Activated naive CD8-positive, alpha-beta T cell (primary cell): ENCODE measurements around the gene DNALI1.

Source experiments
- H3K27ac Mint-ChIP-seq: one replicate; pipeline ENCODE4 v1.8.0; 2021; ENCODE audit warnings: mixed read lengths
- H3K27me3 Mint-ChIP-seq: one replicate; pipeline ENCODE4 v1.8.0; 2021; ENCODE audit warnings: mixed read lengths
- H3K36me3 Mint-ChIP-seq: one replicate; pipeline ENCODE4 v1.8.0; 2021; ENCODE audit warnings: mixed read lengths
- H3K4me1 Mint-ChIP-seq: one replicate; pipeline ENCODE4 v1.8.0; 2021; ENCODE audit warnings: low read depth, mixed read lengths
- H3K4me3 Mint-ChIP-seq: one replicate; pipeline ENCODE4 v1.8.0; 2021; ENCODE audit warnings: mild to moderate bottlenecking, mixed read lengths
- H3K9me3 Mint-ChIP-seq: one replicate; pipeline ENCODE4 v1.8.0; 2021; ENCODE audit warnings: low read depth, mixed read lengths

DNALI1 gene

DNA sequence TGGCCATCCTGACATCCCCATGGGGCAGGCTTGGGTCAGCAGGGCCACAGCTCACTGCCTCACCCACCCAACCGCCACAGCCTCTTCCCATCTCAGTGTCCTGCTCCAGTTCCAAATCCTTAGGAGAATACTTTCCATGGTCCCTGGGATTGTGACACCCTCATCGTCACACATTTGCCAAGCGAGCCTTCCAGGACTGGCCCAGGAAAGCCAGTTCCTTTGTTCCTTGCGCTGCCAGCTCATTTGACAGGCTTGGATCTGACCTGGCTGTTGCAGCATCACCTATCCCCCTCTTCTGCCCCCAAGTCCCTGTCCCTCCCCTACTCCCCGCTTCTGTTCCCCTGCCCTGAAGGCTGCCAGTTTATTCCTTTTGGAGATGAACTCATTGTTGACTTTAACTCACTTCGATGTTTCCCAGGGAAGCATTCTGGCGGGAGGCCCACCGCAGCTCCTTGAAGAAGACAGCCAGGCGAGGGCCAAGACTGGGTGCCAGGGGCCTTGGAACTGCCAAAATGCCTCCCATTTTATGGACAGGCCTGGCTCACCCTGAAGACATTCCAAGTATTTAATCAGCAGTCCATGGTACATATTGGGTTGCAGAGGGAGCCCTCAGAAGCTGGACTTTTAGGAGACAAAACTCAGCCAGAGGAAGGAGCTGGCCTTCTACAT, 49.2 kb downstream of the DNALI1 start:
- Mint-ChIP-seq H3K4me1 (peaks cover 2% of the 10 kb centered on the region), H3K27ac (no peak overlapping the region)

DNA sequence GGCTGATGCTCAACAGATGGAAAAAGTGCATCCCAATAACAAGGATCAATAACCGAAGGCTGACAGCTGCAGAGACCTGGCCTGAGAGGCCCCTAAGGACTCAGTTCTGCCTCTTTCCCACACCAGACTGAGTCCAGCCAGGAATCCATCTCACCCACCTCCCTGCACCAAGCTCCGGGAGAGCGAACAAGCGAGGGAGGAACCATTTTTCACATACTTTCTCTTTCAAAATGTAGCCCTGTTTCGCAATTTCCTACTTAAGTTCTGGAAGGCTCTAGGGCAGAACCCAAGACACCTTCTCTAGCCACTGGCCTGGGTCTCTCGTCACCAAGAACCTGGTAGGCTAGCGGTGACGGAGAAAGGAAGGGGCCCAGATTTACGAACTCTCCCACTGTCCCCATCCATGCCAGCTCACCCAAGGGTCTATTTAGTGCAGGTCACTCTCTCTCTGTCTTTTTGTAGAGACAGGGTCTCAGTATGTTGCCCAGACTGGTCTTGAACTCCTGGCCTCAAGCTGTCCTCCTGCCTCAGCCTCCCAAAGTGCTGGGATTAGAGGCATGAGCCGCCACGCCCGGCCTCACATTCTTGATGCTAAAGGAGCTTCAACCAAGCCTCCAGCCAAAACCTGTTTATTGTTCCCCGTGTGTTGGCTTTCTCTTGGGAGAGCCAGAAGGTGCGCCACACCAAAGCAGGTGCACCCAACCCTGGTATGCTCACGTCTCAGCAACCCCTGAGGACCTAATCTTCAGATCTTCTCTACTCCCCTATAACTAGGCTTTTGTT, 49.9 kb downstream of the DNALI1 start:
- Mint-ChIP-seq H3K4me1 (peaks cover 2% of the 10 kb centered on the region), H3K4me3 (no peak overlapping the region), H3K9me3 (no peaks in the 10 kb centered on the region), H3K36me3 (no peaks in the 10 kb centered on the region), H3K27me3 (peaks cover 4% of the 10 kb centered on the region), H3K27ac (no peak overlapping the region)

More for the DNA sequence above, 49.2 kb downstream of the DNALI1 start:
- no peaks in the 10 kb centered on the region for H3K36me3 Mint-ChIP-seq
- H3K9me3 Mint-ChIP-seq: no peaks in the 10 kb centered on the region
- peaks cover 4% of the 10 kb centered on the region for H3K27me3 Mint-ChIP-seq
- no peak overlapping the region for H3K4me3 Mint-ChIP-seq

DNA sequence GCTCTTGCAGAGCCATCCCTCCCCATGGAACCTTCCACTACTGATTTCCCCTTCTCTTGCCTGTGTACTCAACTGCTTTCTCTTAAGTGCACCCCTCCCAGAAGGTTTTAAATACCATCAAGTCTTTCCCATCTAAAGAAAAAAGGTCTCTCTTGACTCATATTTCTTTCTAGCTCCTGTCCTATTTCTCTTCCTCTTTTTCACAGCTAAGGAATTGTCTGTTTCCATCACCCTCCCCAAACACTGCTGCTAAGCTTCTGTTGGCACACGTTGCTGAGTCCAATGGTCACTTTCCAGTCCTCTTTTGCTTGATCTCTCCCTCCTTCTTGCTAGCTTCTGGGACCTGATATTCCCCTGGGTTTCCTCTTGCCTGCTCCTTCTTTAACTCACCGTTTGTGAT, 52.3 kb downstream of the DNALI1 start:
- Mint-ChIP-seq H3K4me3 (no peak overlapping the region), H3K27ac (no peak overlapping the region), H3K9me3 (no peaks in the 10 kb centered on the region), H3K36me3 (no peaks in the 10 kb centered on the region), H3K4me1 (no peaks in the 10 kb centered on the region), H3K27me3 (peaks cover 2% of the 10 kb centered on the region)

DNA sequence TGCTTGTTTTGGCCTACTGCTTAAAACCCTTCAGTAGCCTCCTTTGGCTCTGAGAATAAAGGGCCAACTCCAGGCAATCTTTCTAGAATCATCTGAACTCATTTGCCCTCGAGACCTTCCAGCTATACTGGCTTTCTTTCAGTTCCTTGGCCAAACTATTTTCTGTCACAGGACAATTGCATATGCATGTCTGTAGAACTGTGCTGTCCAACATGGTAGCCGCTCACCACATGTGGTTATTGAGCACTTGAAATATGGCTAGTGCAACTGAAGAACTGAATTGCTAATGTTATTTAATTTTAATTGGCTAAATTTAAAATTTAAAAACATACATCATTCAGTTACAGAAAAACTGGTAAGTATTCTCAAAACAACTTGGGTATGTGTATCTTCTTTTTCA, 53.3 kb downstream of the DNALI1 start:
- H3K27ac Mint-ChIP-seq: no peak overlapping the region
- no peaks in the 10 kb centered on the region for H3K9me3 Mint-ChIP-seq
- no peak overlapping the region for H3K4me3 Mint-ChIP-seq
- no peaks in the 10 kb centered on the region for H3K4me1 Mint-ChIP-seq
- H3K36me3 Mint-ChIP-seq: no peaks in the 10 kb centered on the region
- H3K27me3 Mint-ChIP-seq: peaks cover 2% of the 10 kb centered on the region

DNA sequence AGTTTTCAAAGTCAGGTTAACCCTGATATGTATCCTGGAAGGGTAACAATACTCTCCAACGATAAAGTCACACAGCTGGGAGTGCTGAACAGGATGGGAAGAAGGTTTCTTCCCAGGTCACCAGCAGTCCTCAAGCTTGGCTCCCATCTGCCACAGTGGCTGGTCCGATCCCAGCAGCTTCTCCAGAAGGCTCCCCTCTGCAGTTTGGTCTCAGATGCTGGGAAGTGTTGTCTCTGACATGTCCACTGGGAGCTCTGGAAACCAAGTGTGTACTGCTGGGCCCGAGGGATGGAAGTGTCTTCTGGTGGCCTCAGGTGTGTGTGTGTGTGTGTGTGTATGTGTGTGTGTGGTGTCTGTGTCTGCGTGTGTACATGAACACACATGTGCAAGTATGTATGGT, 55.4 kb downstream of the DNALI1 start:
- peaks cover 10% of the 10 kb centered on the region for H3K27me3 Mint-ChIP-seq
- H3K4me1 Mint-ChIP-seq: no peaks in the 10 kb centered on the region
- H3K27ac Mint-ChIP-seq: no peak overlapping the region
- H3K9me3 Mint-ChIP-seq: no peaks in the 10 kb centered on the region
- H3K36me3 Mint-ChIP-seq: no peaks in the 10 kb centered on the region
- no peak overlapping the region for H3K4me3 Mint-ChIP-seq

DNA sequence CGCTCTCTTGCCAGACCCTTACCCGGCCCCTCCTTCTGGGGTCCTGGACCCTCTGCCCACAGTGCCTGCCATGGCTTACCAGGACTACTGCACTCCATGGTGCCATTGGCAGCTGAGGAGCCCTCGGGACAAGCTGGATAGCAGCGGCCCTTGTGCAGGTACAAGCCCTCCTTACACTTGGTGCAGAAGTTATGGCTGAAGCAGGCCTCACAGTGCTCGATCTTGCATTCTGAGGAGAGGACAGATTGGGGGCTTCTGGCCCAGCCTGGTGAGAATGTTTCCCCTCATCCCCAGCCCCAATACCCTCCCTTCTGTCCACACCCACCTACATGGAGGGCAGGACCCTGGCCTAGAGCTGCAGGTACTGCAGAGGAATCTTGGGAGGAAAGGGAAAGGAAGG, 57.4 kb downstream of the DNALI1 start:
- no peak overlapping the region for H3K27ac Mint-ChIP-seq
- H3K4me3 Mint-ChIP-seq: no peak overlapping the region
- H3K4me1 Mint-ChIP-seq: no peaks in the 10 kb centered on the region
- H3K27me3 Mint-ChIP-seq: peaks cover 22% of the 10 kb centered on the region
- no peaks in the 10 kb centered on the region for H3K36me3 Mint-ChIP-seq
- H3K9me3 Mint-ChIP-seq: no peaks in the 10 kb centered on the region

DNA sequence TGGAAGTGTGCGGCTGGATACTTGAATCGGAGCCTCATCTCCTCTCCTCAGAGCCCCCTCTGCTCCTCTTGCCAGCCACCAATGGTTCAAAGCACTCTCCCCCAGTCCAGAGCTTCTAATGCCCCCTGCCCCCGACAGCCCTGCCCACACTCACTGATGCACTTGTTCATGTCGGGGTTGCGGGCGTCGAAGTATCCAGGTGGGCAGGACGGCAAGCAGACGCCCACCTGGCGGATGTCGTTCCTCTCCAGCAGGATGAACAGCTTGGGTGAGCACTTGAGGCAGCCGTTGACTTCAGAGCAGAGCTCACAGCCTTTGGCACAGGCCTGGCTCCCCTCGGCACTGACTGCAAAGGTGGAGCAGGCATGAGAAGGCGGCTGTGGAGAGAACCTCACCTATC, 59.6 kb downstream of the DNALI1 start:
- H3K4me3 Mint-ChIP-seq: no peak overlapping the region
- no peak overlapping the region for H3K27ac Mint-ChIP-seq
- no peaks in the 10 kb centered on the region for H3K4me1 Mint-ChIP-seq
- peaks cover 27% of the 10 kb centered on the region for H3K27me3 Mint-ChIP-seq
- no peaks in the 10 kb centered on the region for H3K36me3 Mint-ChIP-seq
- no peaks in the 10 kb centered on the region for H3K9me3 Mint-ChIP-seq
